Activated naive CD4-positive, alpha-beta T cell treated with anti-CD3 and anti-CD28 coated beads, Interleukin-2, amount 10 ng/mL, durations not matched to agents 7 days and 5 days (primary cell): Measurements from ENCODE around the gene DUSP14.

Experiments
- CTCF ChIA-PET: fragments of 350-600 bp; sonication (Branson Sonifier 250); formaldehyde crosslinking; loops from one replicate; lab custom pipeline; 2021; ENCODE audit warnings: antibody characterized with exemption; lab: Charles Lee
- DNase-seq: peaks from one replicate; pipeline ENCODE4 v3.0.0-alpha.2; 2020
- H3K27ac Mint-ChIP-seq: one replicate; pipeline ENCODE4 v1.8.0; 2021; ENCODE audit warnings: mild to moderate bottlenecking, moderate library complexity, mixed read lengths
- H3K27me3 Mint-ChIP-seq: one replicate; pipeline ENCODE4 v1.8.0; 2021; ENCODE audit warnings: mild to moderate bottlenecking, mixed read lengths
- H3K36me3 Mint-ChIP-seq: one replicate; pipeline ENCODE4 v1.8.0; 2021; ENCODE audit warnings: mixed read lengths
- H3K4me1 Mint-ChIP-seq: one replicate; pipeline ENCODE4 v1.8.0; 2021; ENCODE audit warnings: mixed read lengths
- H3K4me3 Mint-ChIP-seq: one replicate; pipeline ENCODE4 v1.8.0; 2021; ENCODE audit warnings: mild to moderate bottlenecking, moderate library complexity, mixed read lengths
- H3K9me3 Mint-ChIP-seq: one replicate; pipeline ENCODE4 v1.8.0; 2021; ENCODE audit warnings: mixed read lengths

Gene DUSP14

DNA sequence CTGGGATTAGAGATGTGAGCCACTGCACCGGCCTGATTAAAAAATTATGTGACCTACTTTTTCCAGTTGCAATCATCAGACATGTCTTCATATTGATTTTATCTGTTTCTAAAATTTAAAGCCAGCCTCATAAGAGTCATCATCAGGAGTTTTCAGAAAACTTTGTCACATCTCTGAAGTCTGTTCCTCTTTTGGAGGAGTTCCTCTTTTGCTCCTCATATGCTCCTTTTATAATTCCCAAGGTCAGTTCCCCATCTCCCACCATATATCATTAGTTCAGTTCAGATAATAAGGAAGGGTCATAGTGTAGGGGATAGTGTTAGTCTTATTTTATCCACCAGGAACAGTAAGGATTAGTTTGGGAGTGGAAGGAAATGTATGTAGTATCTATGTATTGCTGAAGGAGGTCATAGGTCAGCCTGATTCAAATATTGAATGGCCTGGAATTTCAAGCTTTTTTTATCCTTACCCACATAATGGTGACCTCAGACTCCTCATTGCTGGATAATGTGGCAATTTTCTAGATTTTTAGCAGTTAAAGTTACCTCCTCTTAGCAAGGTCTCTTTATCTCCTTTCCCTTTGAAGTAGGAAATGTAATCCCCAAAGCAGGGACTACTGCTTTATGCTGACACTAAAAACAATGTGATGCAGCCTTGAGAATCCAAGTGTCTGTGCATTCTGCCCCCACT, 13.8 kb upstream of the DUSP14 start:
- peaks cover 50% of the 10 kb centered on the region for H3K36me3 Mint-ChIP-seq
- H3K27me3 Mint-ChIP-seq = no peaks in the 10 kb centered on the region
- H3K4me3 Mint-ChIP-seq = no peak overlapping the region
- no peak for DNase-seq
- H3K4me1 Mint-ChIP-seq = no peaks in the 10 kb centered on the region
- CTCF ChIA-PET = no interaction called here
- H3K27ac Mint-ChIP-seq = no peak overlapping the region
- no peaks in the 10 kb centered on the region for H3K9me3 Mint-ChIP-seq

DNA sequence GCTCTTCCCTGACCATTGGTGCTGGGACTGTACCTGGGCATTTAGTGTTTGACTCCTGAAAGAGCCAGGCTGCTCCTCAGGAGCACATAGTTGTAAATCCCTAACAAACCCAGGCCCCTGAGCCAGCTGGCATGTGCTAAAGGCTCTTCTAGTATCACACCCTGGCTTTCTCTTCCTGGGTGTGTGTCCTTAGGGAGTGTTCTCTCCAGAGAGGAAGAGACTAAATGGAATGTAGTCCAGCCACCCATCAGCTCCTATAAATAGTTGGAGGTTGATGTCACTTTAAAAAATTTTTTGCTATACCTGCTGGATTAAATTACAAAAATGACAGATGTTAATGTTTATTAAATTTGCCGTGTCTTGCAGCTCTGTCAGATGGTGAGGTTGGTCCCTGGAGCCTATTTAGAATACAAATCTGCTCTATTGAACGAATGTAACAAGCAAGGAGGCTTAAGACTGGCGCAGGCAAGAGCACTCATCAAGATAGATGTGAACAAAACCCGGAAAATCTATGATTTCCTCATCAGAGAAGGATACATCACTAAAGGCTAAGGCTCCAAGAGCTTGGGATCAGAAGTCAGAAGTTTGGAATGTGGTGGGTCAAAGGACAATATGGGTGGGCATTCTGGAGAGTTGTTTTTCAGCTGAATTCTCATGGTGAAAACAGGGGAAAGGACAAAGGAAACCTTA, 13.1 kb upstream of the DUSP14 start:
- CTCF ChIA-PET = no interaction called here
- DNase-seq = no peak
- Mint-ChIP-seq H3K27me3 (no peaks in the 10 kb centered on the region), H3K9me3 (no peaks in the 10 kb centered on the region), H3K36me3 (peaks cover 46% of the 10 kb centered on the region), H3K4me1 (no peaks in the 10 kb centered on the region), H3K4me3 (no peak overlapping the region), H3K27ac (no peak overlapping the region)

GRCh38 chr17:37478187-37478586, 11.5 kb upstream of the DUSP14 start:
- H3K27me3 Mint-ChIP-seq = no peaks in the 10 kb centered on the region
- H3K9me3 Mint-ChIP-seq = no peaks in the 10 kb centered on the region
- peaks cover 1% of the 10 kb centered on the region for H3K4me1 Mint-ChIP-seq
- no peak overlapping the region for H3K27ac Mint-ChIP-seq
- no peak overlapping the region for H3K4me3 Mint-ChIP-seq
- CTCF ChIA-PET = no interaction called here
- DNase-seq = no peak
- peaks cover 42% of the 10 kb centered on the region for H3K36me3 Mint-ChIP-seq

GRCh38 chr17:37479025-37479424, 10.7 kb upstream of the DUSP14 start:
- H3K27me3 Mint-ChIP-seq = no peaks in the 10 kb centered on the region
- no peak overlapping the region for H3K4me3 Mint-ChIP-seq
- DNase-seq = no peak
- CTCF ChIA-PET = no interaction called here
- no peaks in the 10 kb centered on the region for H3K9me3 Mint-ChIP-seq
- peak overlapping the region; percentile 51 for H3K27ac Mint-ChIP-seq
- peaks cover 7% of the 10 kb centered on the region for H3K4me1 Mint-ChIP-seq
- H3K36me3 Mint-ChIP-seq = peaks cover 37% of the 10 kb centered on the region

DNA sequence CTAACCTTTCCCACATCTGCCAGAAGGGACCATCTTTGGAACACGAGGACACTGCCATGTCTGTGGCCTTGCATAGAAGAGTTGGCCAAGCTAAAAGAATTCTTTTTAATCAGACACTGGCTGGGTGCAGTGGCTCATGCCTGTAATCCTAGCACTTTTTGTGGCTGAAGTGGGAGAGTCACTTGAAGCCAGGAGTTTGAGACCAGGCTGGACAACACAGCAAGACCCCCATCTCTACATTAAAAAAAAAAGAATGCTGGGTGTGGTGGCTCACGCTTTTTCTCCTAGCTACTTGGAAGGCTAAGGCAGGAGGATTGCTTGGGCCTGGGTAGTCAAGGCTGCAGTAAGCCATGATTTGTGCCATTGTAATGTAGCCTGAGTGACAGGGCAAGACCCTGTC, 9.3 kb upstream of the DUSP14 start:
- Mint-ChIP-seq H3K4me3 (no peak overlapping the region), H3K27me3 (no peaks in the 10 kb centered on the region), H3K9me3 (no peaks in the 10 kb centered on the region), H3K27ac (peak overlapping the region; percentile 9), H3K36me3 (peaks cover 37% of the 10 kb centered on the region), H3K4me1 (peaks cover 7% of the 10 kb centered on the region)
- CTCF ChIA-PET = interaction anchor here (0.6 kb wide), 1 partner anchor 79 kb away, joined by 3 read pairs; no protein-coding TSS in a partner anchor
- DNase-seq = no peak

DNA sequence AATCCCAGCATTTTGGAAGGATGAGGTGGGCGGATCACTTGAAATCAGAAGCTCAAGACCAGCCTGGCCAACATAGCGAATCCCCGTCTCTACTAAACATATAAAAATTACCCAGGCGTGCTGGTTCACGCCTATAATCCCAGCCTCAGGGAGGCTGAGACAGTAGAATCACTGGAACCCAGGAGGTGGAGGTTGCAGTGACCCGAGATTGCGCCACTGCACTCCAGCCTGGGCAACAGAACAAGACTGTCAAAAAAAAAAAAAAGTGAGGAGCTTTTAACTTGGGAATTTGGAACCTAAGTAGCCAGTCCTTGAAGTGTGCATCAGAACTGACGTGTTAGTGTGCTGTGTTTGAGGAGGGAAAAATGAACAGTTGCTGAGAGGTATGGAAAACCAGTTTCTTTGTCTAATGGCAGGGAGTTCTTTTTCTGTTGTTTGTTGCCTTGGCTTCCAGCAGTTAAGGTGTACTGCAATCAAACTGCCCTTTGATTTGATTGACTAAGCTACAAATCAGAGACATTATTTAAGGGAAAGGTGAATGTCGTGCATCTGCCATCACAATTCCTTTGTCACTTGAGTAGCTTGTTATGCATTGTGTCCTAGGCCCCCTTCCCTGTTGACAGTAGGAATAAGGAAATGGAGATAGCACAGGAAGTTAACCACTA, 8.6 kb upstream of the DUSP14 start:
- Mint-ChIP-seq H3K9me3 (no peaks in the 10 kb centered on the region), H3K4me3 (no peak overlapping the region), H3K27me3 (no peaks in the 10 kb centered on the region), H3K27ac (peak overlapping the region; percentile 56), H3K36me3 (peaks cover 30% of the 10 kb centered on the region), H3K4me1 (peaks cover 7% of the 10 kb centered on the region)
- no peak for DNase-seq
- CTCF ChIA-PET = interaction anchor here (0.6 to 0.8 kb wide), 2 partner anchors 33 to 78 kb away, joined by 3 read pairs; no protein-coding TSS in a partner anchor

GRCh38 chr17:37483311-37484039, 6.2 kb upstream of the DUSP14 start:
- no peaks in the 10 kb centered on the region for H3K27me3 Mint-ChIP-seq
- no peak overlapping the region for H3K27ac Mint-ChIP-seq
- peaks cover 15% of the 10 kb centered on the region for H3K36me3 Mint-ChIP-seq
- H3K4me3 Mint-ChIP-seq = no peak overlapping the region
- DNase-seq = no peak
- CTCF ChIA-PET = no interaction called here
- H3K9me3 Mint-ChIP-seq = no peaks in the 10 kb centered on the region
- peaks cover 14% of the 10 kb centered on the region for H3K4me1 Mint-ChIP-seq

DNA sequence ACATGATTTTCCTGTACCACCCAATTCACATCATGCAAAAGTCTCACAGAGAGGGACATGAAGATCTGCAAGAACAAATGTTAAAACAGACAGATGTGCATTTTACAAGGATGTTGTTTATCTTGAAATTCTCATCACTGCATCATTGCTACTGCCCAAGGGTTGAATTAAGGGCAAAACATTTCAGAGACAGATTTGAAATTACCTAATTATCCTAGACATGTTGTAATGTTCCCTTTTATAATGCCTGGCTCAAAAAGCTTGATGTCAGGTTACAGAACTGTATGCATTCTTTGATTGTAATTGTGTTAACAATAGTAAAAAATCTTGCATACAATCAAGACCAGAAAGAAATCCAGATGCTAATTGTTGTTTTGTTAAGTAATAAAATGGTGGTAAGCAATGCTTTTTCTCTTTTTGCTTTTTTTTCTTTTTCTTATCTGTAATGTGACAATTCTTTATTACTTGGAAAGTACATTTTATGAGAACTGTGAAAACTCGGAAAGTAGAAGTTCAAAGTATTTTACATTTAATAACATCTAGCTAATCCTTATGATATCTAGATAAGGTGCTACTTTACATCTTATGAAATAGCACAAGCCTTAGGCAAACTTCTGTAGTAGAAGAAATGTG, 3.6 kb upstream of the DUSP14 start:
- Mint-ChIP-seq H3K9me3 (no peaks in the 10 kb centered on the region), H3K4me1 (peaks cover 31% of the 10 kb centered on the region)

DNA sequence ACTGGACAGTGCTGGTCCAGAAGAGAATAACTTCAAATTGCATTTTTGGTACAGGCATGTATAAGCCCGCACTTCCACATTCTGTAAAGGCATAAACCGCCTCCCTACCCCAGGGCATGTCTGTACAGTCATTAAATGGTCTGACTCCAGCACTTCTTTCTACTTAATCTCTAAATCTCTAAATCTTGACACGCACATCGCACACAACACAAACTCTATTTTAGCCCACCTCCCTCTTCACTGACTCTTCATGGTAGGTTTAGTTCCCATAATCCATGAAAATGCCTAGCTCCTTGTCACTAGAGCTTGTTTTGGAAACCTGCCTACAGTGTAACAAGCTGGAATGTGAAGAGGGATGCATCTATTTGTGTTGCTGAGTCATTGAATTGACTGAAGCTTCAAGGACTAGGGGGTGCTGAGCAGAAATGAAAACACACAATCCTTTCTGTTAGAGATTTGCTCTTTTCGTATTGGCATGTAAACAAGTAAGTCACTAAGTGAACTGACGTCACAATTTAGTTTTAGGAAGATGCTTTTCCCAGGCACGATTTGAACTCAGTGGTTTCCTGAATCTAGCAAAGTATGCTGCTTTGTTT, 1.6 kb upstream of the DUSP14 start:
- H3K4me1 Mint-ChIP-seq = peaks cover 36% of the 10 kb centered on the region
- peaks cover 5% of the 10 kb centered on the region for H3K27me3 Mint-ChIP-seq
- H3K4me3 Mint-ChIP-seq = peak overlapping the region; percentile 88
- H3K27ac Mint-ChIP-seq = peak overlapping the region; percentile 88
- H3K36me3 Mint-ChIP-seq = peaks cover 3% of the 10 kb centered on the region
- no peak for DNase-seq
- no peaks in the 10 kb centered on the region for H3K9me3 Mint-ChIP-seq
- CTCF ChIA-PET = interaction anchor here (1.2 kb wide), 1 partner anchor 155 kb away, joined by 3 read pairs; the partner anchor contains the start of gene DDX52

More for the DNA sequence above, 3.6 kb upstream of the DUSP14 start:
- peaks cover 2% of the 10 kb centered on the region for H3K27me3 Mint-ChIP-seq
- no peak overlapping the region for H3K4me3 Mint-ChIP-seq
- CTCF ChIA-PET = interaction anchor here (0.5 to 0.6 kb wide), 2 partner anchors 12 to 31 kb away, joined by 3 to 6 read pairs; no protein-coding TSS in a partner anchor
- peaks cover 3% of the 10 kb centered on the region for H3K36me3 Mint-ChIP-seq
- H3K27ac Mint-ChIP-seq = no peak overlapping the region
- DNase-seq = no peak

- DNase-seq = peak; percentile 65
- peak overlapping the region; percentile 88 for H3K4me3 Mint-ChIP-seq
- peaks cover 5% of the 10 kb centered on the region for H3K27me3 Mint-ChIP-seq
- peak overlapping the region; percentile 88 for H3K27ac Mint-ChIP-seq
- CTCF ChIA-PET = no interaction called here
- H3K4me1 Mint-ChIP-seq = peaks cover 30% of the 10 kb centered on the region
- H3K9me3 Mint-ChIP-seq = no peaks in the 10 kb centered on the region
- peaks cover 3% of the 10 kb centered on the region for H3K36me3 Mint-ChIP-seq
Measured at GRCh38 chr17:37488607-37489196, 989 bp upstream of the DUSP14 start.

GRCh38 chr17:37490022-37490587, 414 bp downstream of the DUSP14 start:
- CTCF ChIA-PET = interaction anchor here (1.8 kb wide), 1 partner anchor 326 kb away, joined by 6 read pairs; no protein-coding TSS in a partner anchor
- peak; percentile 84 for DNase-seq
- H3K4me3 Mint-ChIP-seq = peak overlapping the region; percentile 86

DNA sequence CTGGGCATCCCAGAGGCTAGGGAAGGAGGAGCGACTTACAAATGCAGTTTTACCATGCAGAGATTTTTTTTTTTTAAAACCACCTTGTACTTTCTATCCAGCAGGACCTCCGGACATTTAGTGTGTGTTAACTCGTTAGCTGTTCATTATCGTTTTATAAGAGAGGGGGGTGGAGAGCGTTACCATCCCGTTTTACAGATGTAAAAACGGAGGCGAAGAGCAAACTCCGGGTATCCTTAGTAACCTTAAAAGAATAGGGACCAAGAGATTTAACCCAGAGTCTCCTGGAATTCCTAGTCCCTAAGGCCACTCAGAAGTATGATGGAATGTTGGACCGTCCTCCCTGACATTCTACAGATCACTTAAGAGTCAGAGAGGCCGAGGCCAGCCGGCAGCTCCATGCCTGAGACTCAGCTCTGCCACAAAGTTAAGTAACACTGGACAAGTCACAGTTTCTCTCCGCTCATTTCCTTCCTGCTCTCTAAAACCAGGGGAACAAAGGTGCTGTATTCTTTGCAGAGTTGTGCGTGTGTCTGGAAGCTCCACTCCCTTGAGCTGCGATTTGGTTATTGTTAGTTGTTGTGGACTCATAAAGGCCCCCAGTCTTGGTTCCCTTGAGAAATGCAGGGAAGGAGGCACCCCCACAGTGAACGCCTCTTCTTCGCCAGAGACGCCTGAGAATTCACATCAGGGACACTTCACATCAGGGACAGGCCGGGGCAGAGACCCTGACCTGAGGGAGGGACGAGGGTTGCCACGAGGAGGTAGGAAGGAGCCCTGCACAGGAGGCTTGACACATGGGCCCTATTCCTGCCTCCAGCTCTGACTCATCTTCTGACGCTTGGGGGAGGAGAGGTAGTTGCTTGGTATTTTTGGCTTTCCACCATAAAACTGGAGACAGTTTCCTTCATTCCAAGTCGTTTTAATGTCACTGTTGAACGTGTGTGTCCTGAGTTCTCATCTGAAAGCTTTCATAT, 1.2 kb downstream of the DUSP14 start:
- H3K36me3 Mint-ChIP-seq = peaks cover 3% of the 10 kb centered on the region
- peaks cover 8% of the 10 kb centered on the region for H3K27me3 Mint-ChIP-seq
- peaks cover 30% of the 10 kb centered on the region for H3K4me1 Mint-ChIP-seq
- H3K9me3 Mint-ChIP-seq = no peaks in the 10 kb centered on the region
- CTCF ChIA-PET = interaction anchor here (1.1 to 1.8 kb wide), 2 partner anchors 30 to 325 kb away, joined by 3 to 6 read pairs; no protein-coding TSS in a partner anchor
- H3K27ac Mint-ChIP-seq = peak overlapping the region; percentile 86
- no peak for DNase-seq
- peak overlapping the region; percentile 86 for H3K4me3 Mint-ChIP-seq

More at GRCh38 chr17:37490022-37490587, 414 bp downstream of the DUSP14 start:
- peaks cover 8% of the 10 kb centered on the region for H3K27me3 Mint-ChIP-seq
- peak overlapping the region; percentile 86 for H3K27ac Mint-ChIP-seq
- H3K9me3 Mint-ChIP-seq = no peaks in the 10 kb centered on the region
- peaks cover 30% of the 10 kb centered on the region for H3K4me1 Mint-ChIP-seq
- H3K36me3 Mint-ChIP-seq = peaks cover 3% of the 10 kb centered on the region
